22Rv1 (cell line): ENCODE measurements around the gene PLPP1.

Source experiments
- H3K27ac ChIP-seq: fragments of 450-650 bp; 2 replicates; pipeline ENCODE4 v1.5.1; 2017
- CTCF ChIP-seq: fragments of 450-650 bp; IDR thresholded peaks from 2 replicates; pipeline ENCODE4 v1.5.1; 2017; ENCODE audit warnings: mild to moderate bottlenecking
- ZFX ChIP-seq: fragments of 450-650 bp; IDR thresholded peaks from 2 replicates; pipeline ENCODE4 v1.6.1; 2017; ENCODE audit warnings: antibody characterized with exemption, borderline replicate concordance

PLPP1 gene

GRCh38 chr5:55427157-55427556 lies 107.6 kb downstream of the PLPP1 start:
- H3K27ac ChIP-seq = peak overlapping the region; percentile 17; the same call in 1 of the 2 replicates
- TF ChIP-seq ZFX = no peak
- TF ChIP-seq CTCF = no peak

GRCh38 chr5:55426455-55426854 lies 108.3 kb downstream of the PLPP1 start:
- H3K27ac ChIP-seq = 0 out of 2 replicates have a peak overlapping the region, but pooled peaks have one; percentile 17
- TF ChIP-seq CTCF (no peak), ZFX (no peak)

- TF ChIP-seq CTCF (no peak), ZFX (no peak)
- H3K27ac ChIP-seq = no peak overlapping the region
Observed at GRCh38 chr5:55421074-55421529, 113.7 kb downstream of the PLPP1 start.

GRCh38 chr5:55418994-55419968 lies 115.5 kb downstream of the PLPP1 start:
- TF ChIP-seq CTCF (no peak), ZFX (no peak)
- H3K27ac ChIP-seq = peak overlapping the region; percentile 32; the same call in 1 of the 2 replicates

GRCh38 chr5:55416306-55416705 lies 118.5 kb downstream of the PLPP1 start:
- no peak for TF ChIP-seq ZFX
- no peak for TF ChIP-seq CTCF
- H3K27ac ChIP-seq = no peak overlapping the region

- H3K27ac ChIP-seq = no peak overlapping the region
- no peak for TF ChIP-seq ZFX
- no peak for TF ChIP-seq CTCF
Observed at GRCh38 chr5:55415071-55415470, 119.7 kb downstream of the PLPP1 start.

- TF ChIP-seq ZFX = no peak
Observed at GRCh38 chr5:55413644-55414043, 121.1 kb downstream of the PLPP1 start.

More at GRCh38 chr5:55413644-55414043, 121.1 kb downstream of the PLPP1 start:
- no peak overlapping the region for H3K27ac ChIP-seq
